H9 (cell line): ENCODE measurements around the gene RANBP9. TPM values are rescaled to one million over a fixed set of nuclear protein-coding genes. Genes with fewer than 3 reads are reported as not detected.

Experiments used
- DNase-seq: peaks from one replicate; pipeline ENCODE4 v3.0.0-alpha.2; 2017
- H2AFZ ChIP-seq: one replicate; pipeline ENCODE4 v1.6.1; 2013; ENCODE audit warnings: mild to moderate bottlenecking, low read length, control low read depth, moderate library complexity
- H2AK5ac ChIP-seq: 2 replicates; pipeline ENCODE4 v1.6.1; 2013; ENCODE audit warnings: low read length, control low read depth, mixed read lengths; ENCODE audit not compliant: insufficient read length
- H2BK120ac ChIP-seq: one replicate; pipeline ENCODE4 v1.6.1; 2013; ENCODE audit warnings: low read depth, mild to moderate bottlenecking, low read length, control low read depth, inconsistent platforms; ENCODE audit not compliant: poor library complexity, severe bottlenecking
- H2BK12ac ChIP-seq: 2 replicates; pipeline ENCODE4 v1.6.1; 2013; ENCODE audit warnings: low read length, control low read depth, mixed read lengths, low read depth; ENCODE audit not compliant: insufficient read length
- H2BK15ac ChIP-seq: 2 replicates; pipeline ENCODE4 v1.6.1; 2013; ENCODE audit warnings: low read depth, low read length, control low read depth
- H2BK20ac ChIP-seq: one replicate; pipeline ENCODE4 v1.6.1; 2013; ENCODE audit warnings: low read depth, mild to moderate bottlenecking, low read length, control low read depth, inconsistent platforms; ENCODE audit not compliant: poor library complexity, severe bottlenecking
- H2BK5ac ChIP-seq: 2 replicates; pipeline ENCODE4 v1.6.1; 2013; ENCODE audit warnings: low read length, control low read depth, mixed read lengths; ENCODE audit not compliant: insufficient read length
- H3K14ac ChIP-seq: 2 replicates; pipeline ENCODE4 v1.6.1; 2013; ENCODE audit warnings: low read length, control low read depth; ENCODE audit not compliant: insufficient read depth
- H3K18ac ChIP-seq: 2 replicates; pipeline ENCODE4 v1.6.1; 2013; ENCODE audit warnings: low read depth, mild to moderate bottlenecking, mixed read lengths, low read length, control low read depth; ENCODE audit not compliant: insufficient read length
- H3K23ac ChIP-seq: 2 replicates; pipeline ENCODE4 v1.6.1; 2013; ENCODE audit warnings: low read length, control low read depth, mixed read lengths, low read depth; ENCODE audit not compliant: insufficient read length
- H3K23me2 ChIP-seq: 2 replicates; pipeline ENCODE4 v1.6.1; 2013; ENCODE audit warnings: low read depth, mild to moderate bottlenecking, mixed read lengths, low read length, control low read depth; ENCODE audit not compliant: insufficient read length, poor library complexity, severe bottlenecking
- H3K27ac ChIP-seq: 2 replicates; pipeline ENCODE4 v1.5.1; 2013; ENCODE audit warnings: low read length, control low read depth, mixed read lengths, low read depth; ENCODE audit not compliant: insufficient read length
- H3K27me3 ChIP-seq: 2 replicates; pipeline ENCODE4 v1.6.1; 2013; ENCODE audit warnings: low read length, control low read depth, inconsistent platforms; ENCODE audit not compliant: insufficient read depth
- H3K4ac ChIP-seq: 2 replicates; pipeline ENCODE4 v1.6.1; 2013; ENCODE audit warnings: low read depth, mild to moderate bottlenecking, control low read depth, inconsistent platforms, low read length, moderate library complexity
- H3K4me1 ChIP-seq: 2 replicates; pipeline ENCODE4 v1.6.1; 2013; ENCODE audit warnings: low read length, control low read depth, inconsistent platforms; ENCODE audit not compliant: insufficient read depth
- H3K4me2 ChIP-seq: 2 replicates; pipeline ENCODE4 v1.6.1; 2013; ENCODE audit warnings: low read length, control low read depth, mixed read lengths; ENCODE audit not compliant: insufficient read length, insufficient read depth
- H3K56ac ChIP-seq: 2 replicates; pipeline ENCODE4 v1.6.1; 2013; ENCODE audit warnings: low read depth, mild to moderate bottlenecking, mixed read lengths, low read length, control low read depth; ENCODE audit not compliant: insufficient read length
- H3K79me1 ChIP-seq: 2 replicates; pipeline ENCODE4 v1.6.1; 2013; ENCODE audit warnings: low read depth, mild to moderate bottlenecking, moderate library complexity, low read length, control low read depth, inconsistent platforms; ENCODE audit not compliant: insufficient read depth, poor library complexity, severe bottlenecking
- H3K79me2 ChIP-seq: 2 replicates; pipeline ENCODE4 v1.6.1; 2013; ENCODE audit warnings: low read length, control low read depth, inconsistent platforms; ENCODE audit not compliant: insufficient read depth
- H3K9ac ChIP-seq: 2 replicates; pipeline ENCODE4 v1.6.1; 2013; ENCODE audit warnings: low read length, control low read depth, mixed read lengths; ENCODE audit not compliant: insufficient read length; ENCODE audit errors: extremely low read depth
- H3K9me3 ChIP-seq: one replicate; pipeline ENCODE4 v1.6.1; 2013; ENCODE audit warnings: low read depth, low read length, inconsistent platforms; ENCODE audit not compliant: control insufficient read depth
- H3T11ph ChIP-seq: one replicate; pipeline ENCODE4 v1.6.1; 2013; ENCODE audit warnings: mild to moderate bottlenecking, low read length, control low read depth, inconsistent platforms
- H4K20me1 ChIP-seq: one replicate; pipeline ENCODE4 v1.6.1; 2013; ENCODE audit not compliant: control insufficient read depth, insufficient read length, insufficient read depth
- H4K5ac ChIP-seq: 2 replicates; pipeline ENCODE4 v1.6.1; 2013; ENCODE audit warnings: low read depth, mild to moderate bottlenecking, mixed read lengths, low read length, control low read depth; ENCODE audit not compliant: insufficient read length
- H4K8ac ChIP-seq: replicated peaks from 2 replicates; pipeline ENCODE4 v1.6.1; 2013; ENCODE audit warnings: low read length, control low read depth, mixed read lengths, low read depth; ENCODE audit not compliant: insufficient read length
- H4K91ac ChIP-seq: 2 replicates; pipeline ENCODE4 v1.6.1; 2013; ENCODE audit warnings: low read depth, mild to moderate bottlenecking, moderate library complexity, mixed read lengths, low read length, control low read depth; ENCODE audit not compliant: insufficient read length
- H3K27ac Mint-ChIP-seq, 3 experiments: 2 replicates in 2 of 3; 3 replicates in 1 of 3; pipeline ENCODE4 v1.8.0; 2020 to 2021; ENCODE audit warnings: mixed read lengths in 3 of 3, mild to moderate bottlenecking in 1 of 3, moderate library complexity in 1 of 3
- H3K27me3 Mint-ChIP-seq: 2 replicates; pipeline ENCODE4 v1.8.0; 2021; ENCODE audit warnings: low read depth, mild to moderate bottlenecking, moderate library complexity, mixed read lengths
- H3K36me3 Mint-ChIP-seq, 3 experiments: 2 replicates in 2 of 3; 3 replicates in 1 of 3; pipeline ENCODE4 v1.8.0; 2020 to 2021; ENCODE audit warnings: low read depth in 3 of 3, mixed read lengths in 3 of 3; ENCODE audit not compliant: insufficient read depth in 1 of 3
- H3K4me1 Mint-ChIP-seq, 2 experiments: 2 replicates each; pipeline ENCODE4 v1.8.0; 2020; ENCODE audit warnings: mixed read lengths in 2 of 2
- H3K4me3 Mint-ChIP-seq, 2 experiments: 2 replicates in 1 of 2; 3 replicates in 1 of 2; pipeline ENCODE4 v1.8.0; 2020 to 2021; ENCODE audit warnings: mild to moderate bottlenecking in 2 of 2, mixed read lengths in 2 of 2, moderate library complexity in 1 of 2
- H3K9me3 Mint-ChIP-seq, 2 experiments: 2 replicates in 1 of 2; 3 replicates in 1 of 2; pipeline ENCODE4 v1.8.0; 2020; ENCODE audit warnings: mild to moderate bottlenecking in 2 of 2, mixed read lengths in 2 of 2, moderate library complexity in 1 of 2
- CTCF ChIP-seq: fragments of 200-600 bp; sonication (generic); conservative IDR thresholded peaks from 3 replicates; pipeline ENCODE4 v1.8.0; 2021; ENCODE audit warnings: antibody characterized with exemption, mild to moderate bottlenecking
- WGBS: extraction: QIAGEN DNeasy Blood & Tissue Kit; methylation state at CpG from one replicate; pipeline ENCODE4 v1.1.7; 2013; ENCODE audit warnings: missing lambda C conversion rate, low lambda C conversion rate, mixed read lengths; ENCODE audit not compliant: insufficient read length; ENCODE audit errors: extremely low coverage; 5-methylcytosine and 5-hydroxymethylcytosine counted together
- total RNA-seq: library from RNA; stranded (reverse); gene quantifications from 2 replicates; pipeline ENCODE4 v1.2.1, GENCODE V29; 2021

RANBP9 gene
- total RNA-seq, 1 experiment from 2014 or later = 37.2 TPM

- Histone ChIP-seq H4K5ac (no peak overlapping the region), H4K20me1 (no peaks in the 10 kb centered on the region), H2AK5ac (no peak overlapping the region), H3K4ac (no peak overlapping the region), H3K14ac (no peak overlapping the region), H3K9ac (no peak overlapping the region), H3K9me3 (no peaks in the 10 kb centered on the region), H3K79me1 (no peaks in the 10 kb centered on the region), H3K56ac (no peak overlapping the region), H2BK5ac (no peak overlapping the region), H3K4me1 (no peaks in the 10 kb centered on the region), H2BK15ac (no peak overlapping the region), H4K8ac (no peak overlapping the region), H2AFZ (no peak overlapping the region), H3K79me2 (no peaks in the 10 kb centered on the region), H2BK20ac (no peak overlapping the region), H2BK120ac (no peak overlapping the region), H3K27ac (no peak overlapping the region), H3K23me2 (no peaks in the 10 kb centered on the region), H3K18ac (no peak overlapping the region), H3T11ph (no peak overlapping the region), H2BK12ac (no peak overlapping the region), H3K4me2 (no peak overlapping the region), H4K91ac (no peak overlapping the region), H3K23ac (no peak overlapping the region), H3K27me3 (no peaks in the 10 kb centered on the region)
- WGBS = no CpG with 5 or more reads among the region's 56 CpGs
- no peaks in the 10 kb centered on the region for H3K4me1 Mint-ChIP-seq
- H3K9me3 Mint-ChIP-seq = peaks cover 0 to 2% of the 10 kb centered on the region in 2 experiments; a peak in 2 of 5 replicates
- no peak for TF ChIP-seq CTCF
- DNase-seq = no peak
- no peak overlapping the region for H3K4me3 Mint-ChIP-seq
- no peaks in the 10 kb centered on the region; the same call in 1 of the 2 replicates for H3K27me3 Mint-ChIP-seq
- no peak overlapping the region for H3K27ac Mint-ChIP-seq
- H3K36me3 Mint-ChIP-seq = no peaks in the 10 kb centered on the region; a peak in 1 of 7 replicates
Measured at GRCh38 chr6:13742961-13743735, 31.5 kb upstream of the RANBP9 start.
